ENCODE measurements around the gene CEMIP. TPM values are rescaled to one million over a fixed set of nuclear protein-coding genes. Genes with fewer than 3 reads are reported as not detected.

Gene CEMIP
- total RNA-seq, 1 experiment from 2014 or later = 3.5 TPM

DNA sequence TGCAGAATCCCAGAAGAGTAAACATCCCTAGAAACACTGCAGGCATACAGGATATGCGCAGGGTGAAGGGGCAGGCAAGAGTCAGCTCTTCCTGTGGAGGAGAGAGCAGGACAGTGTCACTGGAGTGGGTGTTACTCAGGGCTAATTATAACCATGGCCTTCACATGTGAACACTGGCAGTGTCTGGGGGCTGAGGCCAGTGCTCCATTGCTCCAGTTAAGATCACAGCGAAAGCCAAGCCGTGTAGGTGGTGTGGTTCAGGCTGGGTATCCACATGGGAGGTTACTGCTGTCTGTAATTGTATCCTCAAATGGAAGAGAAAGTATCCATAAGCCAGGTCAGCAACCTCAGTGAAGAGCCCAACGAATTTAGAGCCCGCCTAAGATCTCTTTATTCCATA is 125.8 kb downstream of the CEMIP start:
- intact Hi-C loops (cut with micrococcal nuclease) = no loop called here
- Histone ChIP-seq H3K79me2 (ENCODE audit: insufficient read depth, low read length) (no peaks in the 10 kb centered on the region), H3K4me2 (ENCODE audit: low read length) (no peak overlapping the region), H3K4me3 (replicated peaks in 1 of 2; ENCODE audit: low read depth in 1 of 2, low read length in 2 of 2) (no peak overlapping the region), H4K20me1 (ENCODE audit: insufficient read depth) (no peaks in the 10 kb centered on the region), H3K27me3 (ENCODE audit: insufficient read depth, low read length) (no peaks in the 10 kb centered on the region), H3K36me3 (ENCODE audit: control insufficient read depth in 1 of 2, insufficient read depth in 2 of 2, low read length in 2 of 2) (no peaks in the 10 kb centered on the region; a peak in 1 of 4 replicates), H3K9me2 (ENCODE audit: insufficient read depth) (no peaks in the 10 kb centered on the region), H3K27ac (ENCODE audit: low read depth, low read length) (no peak overlapping the region), H3K9me3 (ENCODE audit: control insufficient read depth in 1 of 2, insufficient read depth in 1 of 2, low read depth in 1 of 2, low read length in 2 of 2) (peaks cover 5 to 6% of the 10 kb centered on the region in 2 experiments; a peak in 3 of 4 replicates), H3K9ac (ENCODE audit: low read length) (no peak overlapping the region), H3K4me1 (ENCODE audit: control insufficient read depth in 1 of 2, insufficient read depth in 2 of 2, low read length in 2 of 2) (peaks cover 17 to 25% of the 10 kb centered on the region in 2 experiments), H2AFZ (ENCODE audit: low read depth, low read length, poor library complexity, severe bottlenecking) (no peak overlapping the region)
- no peak for TF ChIP-seq SIN3A (IDR thresholded peaks at IDR 0.05; ENCODE audit: low read depth)
- TF ChIP-seq TCF7L2 (IDR thresholded peaks at IDR 0.05; ENCODE audit: borderline replicate concordance, extremely low read depth, insufficient read depth, insufficient read length) = no peak
- TF ChIP-seq, protein P1, sequence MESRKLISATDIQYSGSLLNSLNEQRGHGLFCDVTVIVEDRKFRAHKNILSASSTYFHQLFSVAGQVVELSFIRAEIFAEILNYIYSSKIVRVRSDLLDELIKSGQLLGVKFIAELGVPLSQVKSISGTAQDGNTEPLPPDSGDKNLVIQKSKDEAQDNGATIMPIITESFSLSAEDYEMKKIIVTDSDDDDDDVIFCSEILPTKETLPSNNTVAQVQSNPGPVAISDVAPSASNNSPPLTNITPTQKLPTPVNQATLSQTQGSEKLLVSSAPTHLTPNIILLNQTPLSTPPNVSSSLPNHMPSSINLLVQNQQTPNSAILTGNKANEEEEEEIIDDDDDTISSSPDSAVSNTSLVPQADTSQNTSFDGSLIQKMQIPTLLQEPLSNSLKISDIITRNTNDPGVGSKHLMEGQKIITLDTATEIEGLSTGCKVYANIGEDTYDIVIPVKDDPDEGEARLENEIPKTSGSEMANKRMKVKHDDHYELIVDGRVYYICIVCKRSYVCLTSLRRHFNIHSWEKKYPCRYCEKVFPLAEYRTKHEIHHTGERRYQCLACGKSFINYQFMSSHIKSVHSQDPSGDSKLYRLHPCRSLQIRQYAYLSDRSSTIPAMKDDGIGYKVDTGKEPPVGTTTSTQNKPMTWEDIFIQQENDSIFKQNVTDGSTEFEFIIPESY (IDR thresholded peaks at IDR 0.05; ENCODE audit: extremely low read depth, insufficient replicate concordance, low read length) = no peak
- TF ChIP-seq ELF1 (IDR thresholded peaks at IDR 0.05; ENCODE audit: borderline replicate concordance, low read depth) = no peak
- no peak for TF ChIP-seq FOSL1 (IDR thresholded peaks at IDR 0.05; ENCODE audit: low read depth)
- TF ChIP-seq EZH2phosphoT487 (IDR thresholded peaks at IDR 0.05; ENCODE audit: borderline replicate concordance) = no peak
- TF ChIP-seq POLR2A (IDR thresholded peaks at IDR 0.05; ENCODE audit: borderline replicate concordance, extremely low read depth, insufficient read depth, insufficient read length) = no peak
- TF ChIP-seq ZNF274 (IDR thresholded peaks at IDR 0.05; ENCODE audit: low read depth, low read length) = no peak
- TF ChIP-seq CEBPB (IDR thresholded peaks at IDR 0.05; ENCODE audit: low read depth) = no peak
- TF ChIP-seq SRF (IDR thresholded peaks at IDR 0.05; ENCODE audit: low read depth) = no peak
- no peak for TF ChIP-seq EGR1 (IDR thresholded peaks at IDR 0.05; ENCODE audit: low read depth)
- no peak for TF ChIP-seq EZH2 (IDR thresholded peaks at IDR 0.05)
- TF ChIP-seq RAD21 (IDR thresholded peaks at IDR 0.05; ENCODE audit: low read depth) = no peak
- no peak for TF ChIP-seq POLR2AphosphoS5 (IDR thresholded peaks at IDR 0.05; ENCODE audit: low read depth, low read length)
- TF ChIP-seq, protein P2, sequence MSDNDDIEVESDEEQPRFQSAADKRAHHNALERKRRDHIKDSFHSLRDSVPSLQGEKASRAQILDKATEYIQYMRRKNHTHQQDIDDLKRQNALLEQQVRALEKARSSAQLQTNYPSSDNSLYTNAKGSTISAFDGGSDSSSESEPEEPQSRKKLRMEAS (IDR thresholded peaks at IDR 0.05) = no peak
- ChIA-PET POLR2A (no interaction called here), RAD21 (ENCODE audit: low non-redundant PET in 1 of 2, low total read pairs in 2 of 2, uncharacterized antibody in 2 of 2, unreplicated experiment in 2 of 2) (no interaction called here), CTCF (no interaction called here)
- ATAC-seq = no peak
- no TSS peak for BruUV-seq (replicated peaks)
- no peak for DNase-seq (ENCODE audit: low read depth, low spot score)

Measured in HCT116 (cell line).